Aorta (tissue), 5 donors: Measurements from ENCODE around the gene SLC37A1. TPM values are rescaled to one million over a fixed set of nuclear protein-coding genes. Genes with fewer than 3 reads are reported as not detected.

ENCODE experiments used
- ATAC-seq: fragments of 200-7000 bp; cut with Tn5 transposase; one replicate; pipeline ENCODE4 v1.9.1; 2022; ENCODE audit warnings: moderate library complexity; ENCODE audit not compliant: low FRiP score
- DNase-seq, 2 donors: peaks; one replicate each; pipeline ENCODE4 v3.0.0-alpha.2; 2020
- H3K27ac ChIP-seq, 2 donors: one replicate each; pipeline ENCODE4 v1.5.1; 2013; ENCODE audit warnings: low read length in 2 of 2, mild to moderate bottlenecking in 2 of 2, moderate library complexity in 2 of 2, control low read depth in 1 of 2, inconsistent platforms in 1 of 2, low read depth in 1 of 2
- H3K27me3 ChIP-seq, 2 donors: one replicate each; pipeline ENCODE4 v1.6.1; 2013; ENCODE audit warnings: control low read depth in 1 of 2, low read length in 1 of 2, mild to moderate bottlenecking in 1 of 2, moderate library complexity in 1 of 2; ENCODE audit not compliant: insufficient read depth in 2 of 2, control insufficient read depth in 1 of 2
- H3K36me3 ChIP-seq, 2 donors: one replicate each; pipeline ENCODE4 v1.6.1; 2013; ENCODE audit warnings: control low read depth in 1 of 2, low read length in 1 of 2, mild to moderate bottlenecking in 1 of 2; ENCODE audit not compliant: insufficient read depth in 2 of 2, control insufficient read depth in 1 of 2
- H3K4me1 ChIP-seq, 2 donors: one replicate each; pipeline ENCODE4 v1.6.1; 2013; ENCODE audit warnings: low read length in 2 of 2, control low read depth in 1 of 2, mild to moderate bottlenecking in 1 of 2, moderate library complexity in 1 of 2; ENCODE audit not compliant: insufficient read depth in 2 of 2, control insufficient read depth in 1 of 2
- H3K4me3 ChIP-seq, 2 donors: one replicate each; pipeline ENCODE4 v1.5.1; 2013; ENCODE audit warnings: low read length in 2 of 2, control low read depth in 1 of 2, mild to moderate bottlenecking in 1 of 2
- H3K9me3 ChIP-seq: one replicate; pipeline ENCODE4 v1.6.1; 2013; ENCODE audit warnings: mild to moderate bottlenecking, low read length; ENCODE audit not compliant: control insufficient read depth
- WGBS, 2 donors: extraction: QIAGEN DNeasy Blood & Tissue Kit; methylation state at CpG; one replicate each; pipeline ENCODE4 v1.1.7; 2013; 5-methylcytosine and 5-hydroxymethylcytosine counted together
- intact Hi-C, 2 donors: fragments of 100-400 bp; cut with DNase I; formaldehyde crosslinking; loops; one replicate each; pipeline versions ENCODE4 v1.14.2 to v1.15.0; 2022
- polyA plus RNA-seq, 2 donors: library from polyadenylated mRNA; stranded (reverse); fragments of 200-250 nt; gene quantifications; one replicate each; pipeline ENCODE4 v1.2.3, GENCODE V29; 2013
- total RNA-seq, 2 donors: library from RNA; stranded (reverse); fragmentation: NEBNext Ultra II Directional; extraction: Animal tissue kit (Norgen Biotek cat#: 25700); gene quantifications; one replicate each; pipeline ENCODE4 v1.2.1, GENCODE V29; 2021
- donor health status: healthy with polysubstance abuse.
- donor health status: Bipolar disorder and iron deficiency.
- donor health status: DM: no; HTN: no; CAD: no.
- donor health status: DM: no; HTN: no; CAD: no.
- donor health status: DM: yes; HTN: yes; CAD: no.

The SLC37A1 gene
- total and polyA plus RNA-seq, 4 donors = 5.0 to 11.7 (median 6.4) TPM

- intact Hi-C loops = loop anchor here in 1 of 2 donors (10.0 kb wide), 1 partner anchor 75 kb away; no protein-coding TSS in a partner anchor
- 81 to 88% methylated on average over 7 of the region's 7 CpGs for WGBS, 2 donors
Observed at GRCh38 chr21:42539931-42540343, 26.3 kb downstream of the SLC37A1 start.

GRCh38 chr21:42540396-42540795, 26.7 kb downstream of the SLC37A1 start:
- 87 to 94% methylated on average over 8 of the region's 8 CpGs for WGBS, 2 donors
- Histone ChIP-seq H3K27me3 (no peaks in the 10 kb centered on the region), H3K36me3 (peaks cover 0 to 4% of the 10 kb centered on the region in 2 donors), H3K27ac (no peak overlapping the region), H3K4me1 (no peaks in the 10 kb centered on the region), H3K4me3 (no peak overlapping the region), H3K9me3 (no peaks in the 10 kb centered on the region)
- intact Hi-C loops = loop anchor here in 1 of 2 donors (10.0 kb wide), 1 partner anchor 76 kb away; no protein-coding TSS in a partner anchor
- ATAC-seq (no peak), DNase-seq (peak in 1 of 2 donors; percentile 33)

More at GRCh38 chr21:42539931-42540343, 26.3 kb downstream of the SLC37A1 start:
- ATAC-seq = no peak
- Histone ChIP-seq H3K4me3 (no peak overlapping the region), H3K27ac (no peak overlapping the region), H3K4me1 (no peaks in the 10 kb centered on the region), H3K36me3 (peaks cover 0 to 2% of the 10 kb centered on the region in 2 donors), H3K27me3 (no peaks in the 10 kb centered on the region), H3K9me3 (no peaks in the 10 kb centered on the region)
- DNase-seq = peak in 1 of 2 donors; percentile 12

- intact Hi-C loops = loop anchor here in 1 of 2 donors (10.0 kb wide), 1 partner anchor 76 kb away; no protein-coding TSS in a partner anchor
- H3K4me3 ChIP-seq = no peak overlapping the region
- 81 to 85% methylated on average over 12 of the region's 12 CpGs for WGBS, 2 donors
- no peaks in the 10 kb centered on the region for H3K4me1 ChIP-seq
- no peak overlapping the region for H3K27ac ChIP-seq
- DNase-seq (peak in 1 of 2 donors; percentile 63), ATAC-seq (no peak)
- no peaks in the 10 kb centered on the region for H3K27me3 ChIP-seq
- peaks cover 0 to 2% of the 10 kb centered on the region in 2 donors for H3K36me3 ChIP-seq
- no peaks in the 10 kb centered on the region for H3K9me3 ChIP-seq
Observed at GRCh38 chr21:42541174-42541573, 27.5 kb downstream of the SLC37A1 start.

GRCh38 chr21:42541618-42542017, 28.0 kb downstream of the SLC37A1 start:
- Histone ChIP-seq H3K4me3 (no peak overlapping the region), H3K36me3 (peaks cover 0 to 2% of the 10 kb centered on the region in 2 donors), H3K4me1 (no peaks in the 10 kb centered on the region), H3K9me3 (no peaks in the 10 kb centered on the region), H3K27ac (no peak overlapping the region), H3K27me3 (no peaks in the 10 kb centered on the region)
- DNase-seq = no peak
- no peak for ATAC-seq
- intact Hi-C loops = loop anchor here in 1 of 2 donors (10.0 kb wide), 1 partner anchor 77 kb away; no protein-coding TSS in a partner anchor

- intact Hi-C loops = loop anchor here in 1 of 2 donors (10.0 kb wide), 1 partner anchor 77 kb away; no protein-coding TSS in a partner anchor
- no peak overlapping the region for H3K4me3 ChIP-seq
- H3K27me3 ChIP-seq = no peaks in the 10 kb centered on the region
- no peaks in the 10 kb centered on the region for H3K9me3 ChIP-seq
- H3K27ac ChIP-seq = no peak overlapping the region
- 91 to 92% methylated on average over 8 of the region's 8 CpGs for WGBS, 2 donors
- H3K4me1 ChIP-seq = no peaks in the 10 kb centered on the region
- peaks cover 0 to 2% of the 10 kb centered on the region in 2 donors for H3K36me3 ChIP-seq
- DNase-seq = peak in 1 of 2 donors; percentile 58
- no peak for ATAC-seq
Observed at GRCh38 chr21:42542196-42542595, 28.5 kb downstream of the SLC37A1 start.

GRCh38 chr21:42542596-42542995, 28.9 kb downstream of the SLC37A1 start:
- no peaks in the 10 kb centered on the region for H3K4me1 ChIP-seq
- no peaks in the 10 kb centered on the region for H3K27me3 ChIP-seq
- H3K9me3 ChIP-seq = no peaks in the 10 kb centered on the region
- WGBS, 2 donors = 85 to 88% methylated on average over 10 of the region's 10 CpGs
- no peak overlapping the region for H3K27ac ChIP-seq
- no peak overlapping the region for H3K4me3 ChIP-seq
- DNase-seq (peak in 1 of 2 donors; percentile 49), ATAC-seq (no peak)
- intact Hi-C loops = loop anchor here in 1 of 2 donors (10.0 kb wide), 1 partner anchor 78 kb away; no protein-coding TSS in a partner anchor
- peaks cover 0 to 2% of the 10 kb centered on the region in 2 donors for H3K36me3 ChIP-seq

- 86 to 89% methylated on average over 24 to 25 of the region's 25 CpGs for WGBS, 2 donors
- no peak overlapping the region for H3K4me3 ChIP-seq
- no peak for ATAC-seq
- intact Hi-C loops = loop anchor here in 1 of 2 donors (10.0 kb wide), 1 partner anchor 78 kb away; no protein-coding TSS in a partner anchor
- H3K27ac ChIP-seq = no peak overlapping the region
- DNase-seq = peak in 1 of 2 donors; percentile 67
- no peaks in the 10 kb centered on the region for H3K27me3 ChIP-seq
- H3K36me3 ChIP-seq = peaks cover 0 to 2% of the 10 kb centered on the region in 2 donors
- H3K9me3 ChIP-seq = no peaks in the 10 kb centered on the region
- H3K4me1 ChIP-seq = no peaks in the 10 kb centered on the region
Observed at GRCh38 chr21:42543106-42543847, 29.6 kb downstream of the SLC37A1 start.

GRCh38 chr21:42544544-42544943, 30.9 kb downstream of the SLC37A1 start:
- 93 to 95% methylated on average over 8 of the region's 8 CpGs for WGBS, 2 donors

More at GRCh38 chr21:42544544-42544943, 30.9 kb downstream of the SLC37A1 start:
- intact Hi-C loops = loop anchor here in 1 of 2 donors (10.0 kb wide), 1 partner anchor 80 kb away; no protein-coding TSS in a partner anchor
- peak in 1 of 2 donors; percentile 65 for DNase-seq
- Histone ChIP-seq H3K4me3 (no peak overlapping the region), H3K36me3 (peaks cover 0 to 2% of the 10 kb centered on the region in 2 donors), H3K27ac (no peak overlapping the region), H3K9me3 (no peaks in the 10 kb centered on the region), H3K27me3 (no peaks in the 10 kb centered on the region), H3K4me1 (no peaks in the 10 kb centered on the region)
- no peak for ATAC-seq
